GM21367 (cell line): ENCODE results near the gene ELF2.
"Not testable (repeated sequence)": the region's sequence is repeated elsewhere in the genome, so short reads cannot be mapped to it uniquely, and the experiment has no call there.

ENCODE experiments used
- ATAC-seq: cut with Tn5 transposase; IDR thresholded peaks from one replicate; pipeline ENCODE4 v1.9.1; 2021; ENCODE audit not compliant: unreplicated experiment

Gene ELF2

GRCh38 chr4:139144911-139145551 lies 32.0 kb downstream of the ELF2 start:
- ATAC-seq = no peak

- no peak for ATAC-seq
These were observed 32.7 kb downstream of the ELF2 start for GRCh38 chr4:139144161-139144859.

GRCh38 chr4:139142980-139143379 lies 34.0 kb downstream of the ELF2 start:
- ATAC-seq = no peak

- peak; percentile 78 for ATAC-seq
These were observed 34.9 kb downstream of the ELF2 start for GRCh38 chr4:139142087-139142486.

GRCh38 chr4:139137763-139138162 lies 39.3 kb downstream of the ELF2 start:
- no peak for ATAC-seq

GRCh38 chr4:139134403-139134802 lies 42.6 kb downstream of the ELF2 start:
- ATAC-seq = no peak

- no peak for ATAC-seq
These were observed 45.7 kb downstream of the ELF2 start for GRCh38 chr4:139131209-139131870.

- ATAC-seq = no peak
These were observed 47.8 kb downstream of the ELF2 start for GRCh38 chr4:139129206-139129605.

- ATAC-seq = no peak
These were observed 50.1 kb downstream of the ELF2 start for GRCh38 chr4:139126898-139127297.

- no peak for ATAC-seq
These were observed 53.1 kb downstream of the ELF2 start for GRCh38 chr4:139123910-139124309.

- no peak for ATAC-seq
These were observed 58.7 kb downstream of the ELF2 start for GRCh38 chr4:139118365-139118764.

- ATAC-seq = no peak
These were observed 61.8 kb downstream of the ELF2 start for GRCh38 chr4:139115226-139115625.

- not testable (repeated sequence) for ATAC-seq
These were observed 62.2 kb downstream of the ELF2 start for GRCh38 chr4:139114795-139115194.

- no peak for ATAC-seq
These were observed 64.4 kb downstream of the ELF2 start for GRCh38 chr4:139112650-139113049.

- no peak for ATAC-seq
These were observed 68.4 kb downstream of the ELF2 start for GRCh38 chr4:139108567-139109128.

- ATAC-seq = peak; percentile 81
These were observed 77.5 kb downstream of the ELF2 start for GRCh38 chr4:139099366-139099982.

GRCh38 chr4:139092271-139092670 lies 84.7 kb downstream of the ELF2 start:
- no peak for ATAC-seq

GRCh38 chr4:139085141-139085540 lies 91.9 kb downstream of the ELF2 start:
- no peak for ATAC-seq

- no peak for ATAC-seq
These were observed 92.3 kb downstream of the ELF2 start for GRCh38 chr4:139084804-139085093.

GRCh38 chr4:139083956-139084803 lies 92.8 kb downstream of the ELF2 start:
- ATAC-seq = peak; percentile 48

GRCh38 chr4:139083607-139083955 lies 93.4 kb downstream of the ELF2 start:
- peak; percentile 23 for ATAC-seq
